Stimulated activated CD8-positive, alpha-beta memory T cell treated with anti-CD3 and anti-CD28 coated beads, Interleukin-15, amount 100 ng/mL, for 1 hour (primary cell): Measurements from ENCODE around the gene KRTAP4-16.
"Not testable (repeated sequence)": the region's sequence is repeated elsewhere in the genome, so short reads cannot be mapped to it uniquely, and the experiment has no call there.

Experiments used
- DNase-seq: peaks from one replicate; pipeline ENCODE4 v3.0.0-alpha.2; 2020; ENCODE audit warnings: low read depth

KRTAP4-16 gene

GRCh38 chr17:41073676-41074075 is 28.3 kb downstream of the KRTAP4-16 start:
- no peak for DNase-seq

- no peak for DNase-seq
These were observed 30.2 kb downstream of the KRTAP4-16 start for GRCh38 chr17:41071606-41072360.

- no peak for DNase-seq
These were observed 33.0 kb downstream of the KRTAP4-16 start for GRCh38 chr17:41069031-41069430.

GRCh38 chr17:41067281-41067680 is 34.7 kb downstream of the KRTAP4-16 start:
- DNase-seq, result no peak

GRCh38 chr17:41065829-41066624 is 36.0 kb downstream of the KRTAP4-16 start, which contains the start of gene KRTAP2-4:
Gene KRTAP2-4 (minus strand): TSS chr17:41065879. CDS start chr17:41065845, 34 bp downstream.
- DNase-seq, result no peak

- not testable (repeated sequence) for DNase-seq
These were observed 36.9 kb downstream of the KRTAP4-16 start for GRCh38 chr17:41065016-41065689.

- DNase-seq, result no peak
These were observed 37.7 kb downstream of the KRTAP4-16 start for GRCh38 chr17:41064301-41064700.

- no peak for DNase-seq
These were observed 38.6 kb downstream of the KRTAP4-16 start for GRCh38 chr17:41063449-41063848.

GRCh38 chr17:41061964-41062363 is 40.0 kb downstream of the KRTAP4-16 start:
- DNase-seq, result no peak

- DNase-seq, result no peak
These were observed 41.9 kb downstream of the KRTAP4-16 start, which contains the start of gene KRTAP2-3 for GRCh38 chr17:41060052-41060604. Gene KRTAP2-3 (minus strand): TSS chr17:41060114. CDS start chr17:41060050, 64 bp downstream.

GRCh38 chr17:41059276-41060051 is 42.5 kb downstream of the KRTAP4-16 start:
- DNase-seq, result not testable (repeated sequence)

- DNase-seq, result no peak
These were observed 43.3 kb downstream of the KRTAP4-16 start for GRCh38 chr17:41058741-41059140.

GRCh38 chr17:41057547-41057946 is 44.5 kb downstream of the KRTAP4-16 start:
- DNase-seq, result no peak

- not testable (repeated sequence) for DNase-seq
These were observed 46.9 kb downstream of the KRTAP4-16 start, which contains the start of gene KRTAP2-2 for GRCh38 chr17:41055130-41055529. Gene KRTAP2-2 (minus strand): TSS chr17:41055230. CDS start chr17:41055211, 19 bp downstream.

- DNase-seq, result not testable (repeated sequence)
These were observed 47.5 kb downstream of the KRTAP4-16 start for GRCh38 chr17:41054556-41054955.

- DNase-seq, result no peak
These were observed 48.0 kb downstream of the KRTAP4-16 start for GRCh38 chr17:41054025-41054424.

GRCh38 chr17:41052566-41052965 is 49.4 kb downstream of the KRTAP4-16 start:
- no peak for DNase-seq
